ENCODE results near the gene LAMA2.

Gene LAMA2

DNA sequence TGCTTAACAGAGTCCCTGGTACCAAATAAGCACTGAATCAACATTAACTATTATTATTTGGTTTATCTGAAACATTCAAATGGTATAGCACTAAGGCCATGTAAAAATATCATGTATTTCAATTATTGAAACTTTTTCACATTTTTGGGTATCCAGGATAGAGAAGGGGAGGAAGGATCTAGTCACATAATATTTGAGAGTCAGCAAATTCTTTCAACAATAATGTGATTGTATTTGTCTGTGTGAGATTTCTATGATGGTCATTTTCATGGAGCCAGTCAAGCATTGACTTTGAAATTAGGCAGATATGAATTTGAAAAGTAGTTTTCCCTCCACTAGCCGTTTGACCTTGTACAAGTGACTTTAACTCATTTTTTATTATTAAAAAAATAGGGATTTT, 67.9 kb downstream of the LAMA2 start:
- Histone ChIP-seq H3K27me3 (ENCODE audit: insufficient read depth, low read length, poor library complexity, severe bottlenecking) (no peaks in the 10 kb centered on the region), H2AFZ (ENCODE audit: low read length) (no peak overlapping the region), H3K9me2 (replicated peaks; ENCODE audit: low read depth, low read length) (no peaks in the 10 kb centered on the region), H4K20me1 (ENCODE audit: insufficient read depth, low read length, poor library complexity, severe bottlenecking) (no peaks in the 10 kb centered on the region), H3K36me3 (ENCODE audit: insufficient read depth, low read length) (no peaks in the 10 kb centered on the region), H3K4me1 (ENCODE audit: insufficient read depth, low read length, poor library complexity, severe bottlenecking) (no peaks in the 10 kb centered on the region), H3K9ac (ENCODE audit: low read depth, low read length, poor library complexity, severe bottlenecking) (no peak overlapping the region), H3K79me2 (ENCODE audit: insufficient read depth, low read length) (no peaks in the 10 kb centered on the region), H3K9me3 (ENCODE audit: insufficient read depth, low read depth, low read length) (no peaks in the 10 kb centered on the region), H3K4me3 (ENCODE audit: low read length, poor library complexity, severe bottlenecking) (no peak overlapping the region), H3K4me2 (ENCODE audit: low read depth, low read length, poor library complexity, severe bottlenecking) (no peak overlapping the region), H3F3A (ENCODE audit: low read depth) (no peaks in the 10 kb centered on the region)
- no peak for TF ChIP-seq EZH2phosphoT487 (IDR thresholded peaks at IDR 0.05; ENCODE audit: borderline replicate concordance)
- TF ChIP-seq, protein P1, sequence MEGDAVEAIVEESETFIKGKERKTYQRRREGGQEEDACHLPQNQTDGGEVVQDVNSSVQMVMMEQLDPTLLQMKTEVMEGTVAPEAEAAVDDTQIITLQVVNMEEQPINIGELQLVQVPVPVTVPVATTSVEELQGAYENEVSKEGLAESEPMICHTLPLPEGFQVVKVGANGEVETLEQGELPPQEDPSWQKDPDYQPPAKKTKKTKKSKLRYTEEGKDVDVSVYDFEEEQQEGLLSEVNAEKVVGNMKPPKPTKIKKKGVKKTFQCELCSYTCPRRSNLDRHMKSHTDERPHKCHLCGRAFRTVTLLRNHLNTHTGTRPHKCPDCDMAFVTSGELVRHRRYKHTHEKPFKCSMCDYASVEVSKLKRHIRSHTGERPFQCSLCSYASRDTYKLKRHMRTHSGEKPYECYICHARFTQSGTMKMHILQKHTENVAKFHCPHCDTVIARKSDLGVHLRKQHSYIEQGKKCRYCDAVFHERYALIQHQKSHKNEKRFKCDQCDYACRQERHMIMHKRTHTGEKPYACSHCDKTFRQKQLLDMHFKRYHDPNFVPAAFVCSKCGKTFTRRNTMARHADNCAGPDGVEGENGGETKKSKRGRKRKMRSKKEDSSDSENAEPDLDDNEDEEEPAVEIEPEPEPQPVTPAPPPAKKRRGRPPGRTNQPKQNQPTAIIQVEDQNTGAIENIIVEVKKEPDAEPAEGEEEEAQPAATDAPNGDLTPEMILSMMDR (conservative IDR thresholded peaks at IDR 0.05; ENCODE audit: low read length) = no peak

- Histone ChIP-seq H3K4me1 (ENCODE audit: insufficient read depth, low read length, poor library complexity, severe bottlenecking) (no peaks in the 10 kb centered on the region), H3K36me3 (ENCODE audit: insufficient read depth, low read length) (no peaks in the 10 kb centered on the region), H3F3A (ENCODE audit: low read depth) (no peaks in the 10 kb centered on the region), H3K4me3 (ENCODE audit: low read length, poor library complexity, severe bottlenecking) (no peak overlapping the region), H3K4me2 (ENCODE audit: low read depth, low read length, poor library complexity, severe bottlenecking) (no peak overlapping the region), H4K20me1 (ENCODE audit: insufficient read depth, low read length, poor library complexity, severe bottlenecking) (no peaks in the 10 kb centered on the region), H2AFZ (ENCODE audit: low read length) (no peak overlapping the region), H3K9ac (ENCODE audit: low read depth, low read length, poor library complexity, severe bottlenecking) (no peak overlapping the region), H3K27me3 (ENCODE audit: insufficient read depth, low read length, poor library complexity, severe bottlenecking) (no peaks in the 10 kb centered on the region), H3K79me2 (ENCODE audit: insufficient read depth, low read length) (no peaks in the 10 kb centered on the region), H3K9me2 (replicated peaks; ENCODE audit: low read depth, low read length) (no peaks in the 10 kb centered on the region), H3K9me3 (ENCODE audit: insufficient read depth, low read depth, low read length) (no peaks in the 10 kb centered on the region)
- TF ChIP-seq EZH2phosphoT487 (IDR thresholded peaks at IDR 0.05; ENCODE audit: borderline replicate concordance) = no peak
- TF ChIP-seq, protein P1 (conservative IDR thresholded peaks at IDR 0.05; ENCODE audit: low read length) = no peak
Measured at GRCh38 chr6:128952902-128953301, 70.0 kb downstream of the LAMA2 start.

- TF ChIP-seq EZH2phosphoT487 (IDR thresholded peaks at IDR 0.05; ENCODE audit: borderline replicate concordance) = no peak
- Histone ChIP-seq H4K20me1 (ENCODE audit: insufficient read depth, low read length, poor library complexity, severe bottlenecking) (no peaks in the 10 kb centered on the region), H3K79me2 (ENCODE audit: insufficient read depth, low read length) (no peaks in the 10 kb centered on the region), H3K36me3 (ENCODE audit: insufficient read depth, low read length) (no peaks in the 10 kb centered on the region), H3K4me1 (ENCODE audit: insufficient read depth, low read length, poor library complexity, severe bottlenecking) (no peaks in the 10 kb centered on the region), H2AFZ (ENCODE audit: low read length) (no peak overlapping the region), H3F3A (ENCODE audit: low read depth) (no peaks in the 10 kb centered on the region), H3K27me3 (ENCODE audit: insufficient read depth, low read length, poor library complexity, severe bottlenecking) (no peaks in the 10 kb centered on the region), H3K9me3 (ENCODE audit: insufficient read depth, low read depth, low read length) (no peaks in the 10 kb centered on the region), H3K4me2 (ENCODE audit: low read depth, low read length, poor library complexity, severe bottlenecking) (no peak overlapping the region), H3K9ac (ENCODE audit: low read depth, low read length, poor library complexity, severe bottlenecking) (no peak overlapping the region), H3K4me3 (ENCODE audit: low read length, poor library complexity, severe bottlenecking) (no peak overlapping the region), H3K9me2 (replicated peaks; ENCODE audit: low read depth, low read length) (no peaks in the 10 kb centered on the region)
Measured at GRCh38 chr6:128954308-128955043, 71.5 kb downstream of the LAMA2 start.

DNA sequence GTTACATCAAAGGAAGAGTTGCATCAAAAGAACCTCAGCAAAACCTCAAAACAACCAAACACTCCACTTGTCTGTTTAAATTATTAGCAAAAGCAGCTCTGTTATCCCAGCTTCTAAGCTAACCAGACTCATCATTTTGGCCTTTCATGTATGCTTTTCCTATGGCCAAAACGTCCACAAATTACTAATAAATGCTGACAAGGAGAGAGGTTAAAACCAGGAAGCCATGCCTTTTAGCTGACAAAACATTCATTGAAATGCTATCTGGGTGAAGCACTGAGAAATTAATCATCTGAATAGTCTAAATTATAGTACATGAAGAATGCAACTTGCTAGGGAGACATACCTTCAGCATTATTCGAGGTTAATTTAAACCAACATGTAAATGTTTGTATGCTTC, 80.6 kb downstream of the LAMA2 start:
- TF ChIP-seq, protein P1 (conservative IDR thresholded peaks at IDR 0.05; ENCODE audit: low read length) = no peak

More for the DNA sequence above, 80.6 kb downstream of the LAMA2 start:
- no peaks in the 10 kb centered on the region for H3F3A ChIP-seq (ENCODE audit: low read depth)
- H4K20me1 ChIP-seq (ENCODE audit: insufficient read depth, low read length, poor library complexity, severe bottlenecking) = no peaks in the 10 kb centered on the region
- no peaks in the 10 kb centered on the region for H3K27me3 ChIP-seq (ENCODE audit: insufficient read depth, low read length, poor library complexity, severe bottlenecking)
- no peak overlapping the region for H3K9ac ChIP-seq (ENCODE audit: low read depth, low read length, poor library complexity, severe bottlenecking)
- H3K4me1 ChIP-seq (ENCODE audit: insufficient read depth, low read length, poor library complexity, severe bottlenecking) = no peaks in the 10 kb centered on the region
- H3K36me3 ChIP-seq (ENCODE audit: insufficient read depth, low read length) = no peaks in the 10 kb centered on the region
- H3K9me2 ChIP-seq (replicated peaks; ENCODE audit: low read depth, low read length) = no peaks in the 10 kb centered on the region
- no peak overlapping the region for H3K4me2 ChIP-seq (ENCODE audit: low read depth, low read length, poor library complexity, severe bottlenecking)
- H3K9me3 ChIP-seq (ENCODE audit: insufficient read depth, low read depth, low read length) = no peaks in the 10 kb centered on the region
- H2AFZ ChIP-seq (ENCODE audit: low read length) = no peak overlapping the region
- H3K79me2 ChIP-seq (ENCODE audit: insufficient read depth, low read length) = no peaks in the 10 kb centered on the region
- no peak overlapping the region for H3K4me3 ChIP-seq (ENCODE audit: low read length, poor library complexity, severe bottlenecking)
